ENCODE measurements around the gene GAGE10. TPM values are rescaled to one million over a fixed set of nuclear protein-coding genes. Genes with fewer than 3 reads are reported as not detected.
"Not testable (repeated sequence)": the region's sequence is repeated elsewhere in the genome, so short reads cannot be mapped to it uniquely, and the experiment has no call there.

Gene GAGE10
- total RNA-seq, 1 experiment from 2014 or later = not detected

GRCh38 chrX:49316085-49316484 lies 12.6 kb downstream of the GAGE10 start:
- no peak overlapping the region for H3K27ac Mint-ChIP-seq (ENCODE audit: low read depth, unreplicated experiment)
- no peaks in the 10 kb centered on the region for H3K36me3 Mint-ChIP-seq (ENCODE audit: insufficient read depth, unreplicated experiment)
- no TSS peak for BruUV-seq (replicated peaks)
- ChIA-PET CTCF (no interaction called here), POLR2A (no interaction called here)
- no peak for TF ChIP-seq CTCF (IDR thresholded peaks at IDR 0.05; ENCODE audit: unreplicated experiment)
- no peaks in the 10 kb centered on the region for H3K9me3 Mint-ChIP-seq (ENCODE audit: unreplicated experiment)
- H3K27me3 Mint-ChIP-seq (ENCODE audit: insufficient read depth, unreplicated experiment) = peaks cover 15% of the 10 kb centered on the region
- H3K4me1 Mint-ChIP-seq (ENCODE audit: insufficient read depth, unreplicated experiment) = no peaks in the 10 kb centered on the region
- intact Hi-C loops (cut with micrococcal nuclease) = no loop called here
- no peak overlapping the region for H3K4me3 Mint-ChIP-seq (ENCODE audit: unreplicated experiment)
- no peak for DNase-seq (ENCODE audit: unreplicated experiment)

GRCh38 chrX:49321737-49322136 lies 18.3 kb downstream of the GAGE10 start, which contains the start of gene GAGE12J:
TSS of gene GAGE12J (plus strand) at chrX:49322037. CDS start at chrX:49323194, 1,157 bp downstream.
- BruUV-seq (replicated peaks); intact Hi-C loops (cut with micrococcal nuclease); POLR2A ChIA-PET; H3K36me3 Mint-ChIP-seq (ENCODE audit: insufficient read depth, unreplicated experiment); H3K4me1 Mint-ChIP-seq (ENCODE audit: insufficient read depth, unreplicated experiment); H3K9me3 Mint-ChIP-seq (ENCODE audit: unreplicated experiment); DNase-seq (ENCODE audit: unreplicated experiment); H3K27me3 Mint-ChIP-seq (ENCODE audit: insufficient read depth, unreplicated experiment); H3K4me3 Mint-ChIP-seq (ENCODE audit: unreplicated experiment); CTCF ChIA-PET; H3K27ac Mint-ChIP-seq (ENCODE audit: low read depth, unreplicated experiment): not testable (repeated sequence)

GRCh38 chrX:49322266-49322665 lies 18.8 kb downstream of the GAGE10 start:
- H3K9me3 Mint-ChIP-seq (ENCODE audit: unreplicated experiment); H3K27me3 Mint-ChIP-seq (ENCODE audit: insufficient read depth, unreplicated experiment); POLR2A ChIA-PET; BruUV-seq (replicated peaks); H3K36me3 Mint-ChIP-seq (ENCODE audit: insufficient read depth, unreplicated experiment); intact Hi-C loops (cut with micrococcal nuclease); DNase-seq (ENCODE audit: unreplicated experiment); H3K4me3 Mint-ChIP-seq (ENCODE audit: unreplicated experiment); H3K27ac Mint-ChIP-seq (ENCODE audit: low read depth, unreplicated experiment); H3K4me1 Mint-ChIP-seq (ENCODE audit: insufficient read depth, unreplicated experiment); CTCF ChIA-PET: not testable (repeated sequence)

- H3K27me3 Mint-ChIP-seq (ENCODE audit: insufficient read depth, unreplicated experiment); BruUV-seq (replicated peaks); DNase-seq (ENCODE audit: unreplicated experiment); POLR2A ChIA-PET; intact Hi-C loops (cut with micrococcal nuclease); CTCF ChIA-PET; H3K9me3 Mint-ChIP-seq (ENCODE audit: unreplicated experiment); H3K4me3 Mint-ChIP-seq (ENCODE audit: unreplicated experiment); H3K27ac Mint-ChIP-seq (ENCODE audit: low read depth, unreplicated experiment); H3K36me3 Mint-ChIP-seq (ENCODE audit: insufficient read depth, unreplicated experiment); H3K4me1 Mint-ChIP-seq (ENCODE audit: insufficient read depth, unreplicated experiment): not testable (repeated sequence)
These were observed 20.3 kb downstream of the GAGE10 start for GRCh38 chrX:49323735-49324134.

GRCh38 chrX:49330421-49330820 lies 27.0 kb downstream of the GAGE10 start:
- CTCF ChIA-PET; DNase-seq (ENCODE audit: unreplicated experiment); H3K27ac Mint-ChIP-seq (ENCODE audit: low read depth, unreplicated experiment); POLR2A ChIA-PET; H3K36me3 Mint-ChIP-seq (ENCODE audit: insufficient read depth, unreplicated experiment); intact Hi-C loops (cut with micrococcal nuclease); H3K4me1 Mint-ChIP-seq (ENCODE audit: insufficient read depth, unreplicated experiment); H3K4me3 Mint-ChIP-seq (ENCODE audit: unreplicated experiment); H3K27me3 Mint-ChIP-seq (ENCODE audit: insufficient read depth, unreplicated experiment); BruUV-seq (replicated peaks); H3K9me3 Mint-ChIP-seq (ENCODE audit: unreplicated experiment): not testable (repeated sequence)

- H3K36me3 Mint-ChIP-seq (ENCODE audit: insufficient read depth, unreplicated experiment); DNase-seq (ENCODE audit: unreplicated experiment); H3K27ac Mint-ChIP-seq (ENCODE audit: low read depth, unreplicated experiment); POLR2A ChIA-PET; intact Hi-C loops (cut with micrococcal nuclease); BruUV-seq (replicated peaks); H3K4me1 Mint-ChIP-seq (ENCODE audit: insufficient read depth, unreplicated experiment); H3K27me3 Mint-ChIP-seq (ENCODE audit: insufficient read depth, unreplicated experiment); H3K4me3 Mint-ChIP-seq (ENCODE audit: unreplicated experiment); CTCF ChIA-PET; H3K9me3 Mint-ChIP-seq (ENCODE audit: unreplicated experiment): not testable (repeated sequence)
These were observed 27.8 kb downstream of the GAGE10 start, which contains the start of gene GAGE13 for GRCh38 chrX:49331282-49331681. TSS of gene GAGE13 (plus strand) at chrX:49331582. CDS start at chrX:49332738, 1,156 bp downstream.

GRCh38 chrX:49331841-49332240 lies 28.4 kb downstream of the GAGE10 start:
- BruUV-seq (replicated peaks); H3K9me3 Mint-ChIP-seq (ENCODE audit: unreplicated experiment); DNase-seq (ENCODE audit: unreplicated experiment); POLR2A ChIA-PET; H3K27ac Mint-ChIP-seq (ENCODE audit: low read depth, unreplicated experiment); H3K4me1 Mint-ChIP-seq (ENCODE audit: insufficient read depth, unreplicated experiment); intact Hi-C loops (cut with micrococcal nuclease); H3K4me3 Mint-ChIP-seq (ENCODE audit: unreplicated experiment); H3K36me3 Mint-ChIP-seq (ENCODE audit: insufficient read depth, unreplicated experiment); CTCF ChIA-PET; H3K27me3 Mint-ChIP-seq (ENCODE audit: insufficient read depth, unreplicated experiment): not testable (repeated sequence)

GRCh38 chrX:49341449-49341848 lies 38.0 kb downstream of the GAGE10 start:
- H3K27me3 Mint-ChIP-seq (ENCODE audit: insufficient read depth, unreplicated experiment); POLR2A ChIA-PET; H3K36me3 Mint-ChIP-seq (ENCODE audit: insufficient read depth, unreplicated experiment); CTCF ChIA-PET; H3K4me1 Mint-ChIP-seq (ENCODE audit: insufficient read depth, unreplicated experiment); H3K9me3 Mint-ChIP-seq (ENCODE audit: unreplicated experiment); DNase-seq (ENCODE audit: unreplicated experiment); H3K27ac Mint-ChIP-seq (ENCODE audit: low read depth, unreplicated experiment); intact Hi-C loops (cut with micrococcal nuclease); H3K4me3 Mint-ChIP-seq (ENCODE audit: unreplicated experiment); BruUV-seq (replicated peaks): not testable (repeated sequence)

GRCh38 chrX:49344496-49345175 lies 41.2 kb downstream of the GAGE10 start:
- intact Hi-C loops (cut with micrococcal nuclease) = not testable (repeated sequence)

More at GRCh38 chrX:49344496-49345175, 41.2 kb downstream of the GAGE10 start:
- H3K27me3 Mint-ChIP-seq (ENCODE audit: insufficient read depth, unreplicated experiment); H3K4me1 Mint-ChIP-seq (ENCODE audit: insufficient read depth, unreplicated experiment); H3K36me3 Mint-ChIP-seq (ENCODE audit: insufficient read depth, unreplicated experiment); H3K27ac Mint-ChIP-seq (ENCODE audit: low read depth, unreplicated experiment); BruUV-seq (replicated peaks); CTCF ChIA-PET; H3K9me3 Mint-ChIP-seq (ENCODE audit: unreplicated experiment); DNase-seq (ENCODE audit: unreplicated experiment); H3K4me3 Mint-ChIP-seq (ENCODE audit: unreplicated experiment); POLR2A ChIA-PET: not testable (repeated sequence)

Data from MCF 10A (cell line).